ENCODE results near the gene PTAFR.

Gene PTAFR

GRCh38 chr1:28176492-28177470 lies at the start of gene PTAFR:
PTAFR (minus strand) TSS chr1:28176690; CDS start chr1:28151021, 25,669 bp downstream.
- Histone ChIP-seq H3K9ac (ENCODE audit: low read length in 5 of 5) (peak within 1 kb of the TSS in 3 of 5 donors; percentile 8 to 60 (median 55)), H3K4me1 (ENCODE audit: control insufficient read depth in 5 of 5, insufficient read depth in 5 of 5, low read length in 5 of 5) (peaks cover 6 to 36% (median 17%) of the 10 kb centered on the region in 5 donors), H3K27ac (ENCODE audit: low read depth, low read length) (peak within 1 kb of the TSS; percentile 30), H3K27me3 (ENCODE audit: control insufficient read depth in 5 of 5, insufficient read depth in 4 of 5, low read length in 5 of 5) (peaks cover 0 to 9% (median 6%) of the 10 kb centered on the region in 5 donors), H3K36me3 (ENCODE audit: control insufficient read depth in 5 of 5, insufficient read depth in 5 of 5, low read length in 5 of 5) (no peaks in the 10 kb centered on the region), H3K9me3 (ENCODE audit: control insufficient read depth in 5 of 5, low read length in 5 of 5) (no peaks in the 10 kb centered on the region), H3K4me3 (ENCODE audit: low read depth in 1 of 5, low read length in 5 of 5) (peak within 1 kb of the TSS; percentile 42 to 58 (median 52))

GRCh38 chr1:28213315-28213714 lies 36.8 kb upstream of the PTAFR start:
- Histone ChIP-seq H3K9ac (ENCODE audit: low read length in 5 of 5) (no peak overlapping the region), H3K36me3 (ENCODE audit: control insufficient read depth in 5 of 5, insufficient read depth in 5 of 5, low read length in 5 of 5) (peaks cover 19 to 41% (median 30%) of the 10 kb centered on the region in 5 donors), H3K9me3 (ENCODE audit: control insufficient read depth in 5 of 5, low read length in 5 of 5) (no peaks in the 10 kb centered on the region), H3K4me3 (ENCODE audit: low read depth in 1 of 5, low read length in 5 of 5) (no peak overlapping the region), H3K27me3 (ENCODE audit: control insufficient read depth in 5 of 5, insufficient read depth in 4 of 5, low read length in 5 of 5) (no peaks in the 10 kb centered on the region), H3K27ac (ENCODE audit: low read depth, low read length) (no peak overlapping the region), H3K4me1 (ENCODE audit: control insufficient read depth in 5 of 5, insufficient read depth in 5 of 5, low read length in 5 of 5) (no peaks in the 10 kb centered on the region)

GRCh38 chr1:28209700-28210099 lies 33.2 kb upstream of the PTAFR start:
- Histone ChIP-seq H3K9ac (ENCODE audit: low read length in 5 of 5) (no peak overlapping the region), H3K36me3 (ENCODE audit: control insufficient read depth in 5 of 5, insufficient read depth in 5 of 5, low read length in 5 of 5) (peaks cover 19 to 58% (median 37%) of the 10 kb centered on the region in 5 donors), H3K4me1 (ENCODE audit: control insufficient read depth in 5 of 5, insufficient read depth in 5 of 5, low read length in 5 of 5) (no peaks in the 10 kb centered on the region), H3K27me3 (ENCODE audit: control insufficient read depth in 5 of 5, insufficient read depth in 4 of 5, low read length in 5 of 5) (no peaks in the 10 kb centered on the region), H3K9me3 (ENCODE audit: control insufficient read depth in 5 of 5, low read length in 5 of 5) (no peaks in the 10 kb centered on the region), H3K27ac (ENCODE audit: low read depth, low read length) (no peak overlapping the region), H3K4me3 (ENCODE audit: low read depth in 1 of 5, low read length in 5 of 5) (no peak overlapping the region)

- Histone ChIP-seq H3K27me3 (ENCODE audit: control insufficient read depth in 5 of 5, insufficient read depth in 4 of 5, low read length in 5 of 5) (no peaks in the 10 kb centered on the region), H3K4me1 (ENCODE audit: control insufficient read depth in 5 of 5, insufficient read depth in 5 of 5, low read length in 5 of 5) (no peaks in the 10 kb centered on the region), H3K36me3 (ENCODE audit: control insufficient read depth in 5 of 5, insufficient read depth in 5 of 5, low read length in 5 of 5) (peaks cover 22 to 62% (median 37%) of the 10 kb centered on the region in 5 donors), H3K4me3 (ENCODE audit: low read depth in 1 of 5, low read length in 5 of 5) (no peak overlapping the region), H3K9me3 (ENCODE audit: control insufficient read depth in 5 of 5, low read length in 5 of 5) (no peaks in the 10 kb centered on the region), H3K9ac (ENCODE audit: low read length in 5 of 5) (no peak overlapping the region), H3K27ac (ENCODE audit: low read depth, low read length) (no peak overlapping the region)
Measured at GRCh38 chr1:28208818-28209441, 32.4 kb upstream of the PTAFR start.

GRCh38 chr1:28205243-28205642 lies 28.8 kb upstream of the PTAFR start:
- Histone ChIP-seq H3K4me1 (ENCODE audit: control insufficient read depth in 5 of 5, insufficient read depth in 5 of 5, low read length in 5 of 5) (no peaks in the 10 kb centered on the region), H3K27me3 (ENCODE audit: control insufficient read depth in 5 of 5, insufficient read depth in 4 of 5, low read length in 5 of 5) (no peaks in the 10 kb centered on the region), H3K9ac (ENCODE audit: low read length in 5 of 5) (no peak overlapping the region), H3K27ac (ENCODE audit: low read depth, low read length) (no peak overlapping the region), H3K4me3 (ENCODE audit: low read depth in 1 of 5, low read length in 5 of 5) (no peak overlapping the region), H3K9me3 (ENCODE audit: control insufficient read depth in 5 of 5, low read length in 5 of 5) (no peaks in the 10 kb centered on the region), H3K36me3 (ENCODE audit: control insufficient read depth in 5 of 5, insufficient read depth in 5 of 5, low read length in 5 of 5) (peaks cover 35 to 77% (median 52%) of the 10 kb centered on the region in 5 donors)

GRCh38 chr1:28200234-28200873 lies 23.9 kb upstream of the PTAFR start:
- Histone ChIP-seq H3K27ac (ENCODE audit: low read depth, low read length) (no peak overlapping the region), H3K9me3 (ENCODE audit: control insufficient read depth in 5 of 5, low read length in 5 of 5) (no peaks in the 10 kb centered on the region), H3K36me3 (ENCODE audit: control insufficient read depth in 5 of 5, insufficient read depth in 5 of 5, low read length in 5 of 5) (peaks cover 28 to 71% (median 60%) of the 10 kb centered on the region in 5 donors), H3K4me1 (ENCODE audit: control insufficient read depth in 5 of 5, insufficient read depth in 5 of 5, low read length in 5 of 5) (peaks cover 0 to 9% (median 4%) of the 10 kb centered on the region in 5 donors), H3K9ac (ENCODE audit: low read length in 5 of 5) (no peak overlapping the region), H3K27me3 (ENCODE audit: control insufficient read depth in 5 of 5, insufficient read depth in 4 of 5, low read length in 5 of 5) (no peaks in the 10 kb centered on the region), H3K4me3 (ENCODE audit: low read depth in 1 of 5, low read length in 5 of 5) (no peak overlapping the region)

GRCh38 chr1:28199328-28200233 lies 23.1 kb upstream of the PTAFR start:
- H3K36me3 ChIP-seq (ENCODE audit: control insufficient read depth in 5 of 5, insufficient read depth in 5 of 5, low read length in 5 of 5) = peaks cover 25 to 63% (median 56%) of the 10 kb centered on the region in 5 donors
- no peaks in the 10 kb centered on the region for H3K27me3 ChIP-seq (ENCODE audit: control insufficient read depth in 5 of 5, insufficient read depth in 4 of 5, low read length in 5 of 5)
- H3K27ac ChIP-seq (ENCODE audit: low read depth, low read length) = no peak overlapping the region
- no peaks in the 10 kb centered on the region for H3K9me3 ChIP-seq (ENCODE audit: control insufficient read depth in 5 of 5, low read length in 5 of 5)
- H3K4me3 ChIP-seq (ENCODE audit: low read depth in 1 of 5, low read length in 5 of 5) = no peak overlapping the region
- no peak overlapping the region for H3K9ac ChIP-seq (ENCODE audit: low read length in 5 of 5)
- H3K4me1 ChIP-seq (ENCODE audit: control insufficient read depth in 5 of 5, insufficient read depth in 5 of 5, low read length in 5 of 5) = peaks cover 0 to 9% (median 4%) of the 10 kb centered on the region in 5 donors

GRCh38 chr1:28197682-28198415 lies 21.4 kb upstream of the PTAFR start:
- H3K27me3 ChIP-seq (ENCODE audit: control insufficient read depth in 5 of 5, insufficient read depth in 4 of 5, low read length in 5 of 5) = no peaks in the 10 kb centered on the region
- no peaks in the 10 kb centered on the region for H3K9me3 ChIP-seq (ENCODE audit: control insufficient read depth in 5 of 5, low read length in 5 of 5)
- no peak overlapping the region for H3K27ac ChIP-seq (ENCODE audit: low read depth, low read length)
- peaks cover 0 to 19% (median 4%) of the 10 kb centered on the region in 5 donors for H3K4me1 ChIP-seq (ENCODE audit: control insufficient read depth in 5 of 5, insufficient read depth in 5 of 5, low read length in 5 of 5)
- H3K9ac ChIP-seq (ENCODE audit: low read length in 5 of 5) = no peak overlapping the region
- H3K4me3 ChIP-seq (ENCODE audit: low read depth in 1 of 5, low read length in 5 of 5) = no peak overlapping the region
- H3K36me3 ChIP-seq (ENCODE audit: control insufficient read depth in 5 of 5, insufficient read depth in 5 of 5, low read length in 5 of 5) = peaks cover 14 to 46% (median 42%) of the 10 kb centered on the region in 5 donors

- Histone ChIP-seq H3K4me1 (ENCODE audit: control insufficient read depth in 5 of 5, insufficient read depth in 5 of 5, low read length in 5 of 5) (peaks cover 0 to 19% (median 4%) of the 10 kb centered on the region in 5 donors), H3K36me3 (ENCODE audit: control insufficient read depth in 5 of 5, insufficient read depth in 5 of 5, low read length in 5 of 5) (peaks cover 14 to 35% (median 35%) of the 10 kb centered on the region in 5 donors), H3K4me3 (ENCODE audit: low read depth in 1 of 5, low read length in 5 of 5) (no peak overlapping the region), H3K9ac (ENCODE audit: low read length in 5 of 5) (no peak overlapping the region), H3K27me3 (ENCODE audit: control insufficient read depth in 5 of 5, insufficient read depth in 4 of 5, low read length in 5 of 5) (no peaks in the 10 kb centered on the region), H3K27ac (ENCODE audit: low read depth, low read length) (no peak overlapping the region), H3K9me3 (ENCODE audit: control insufficient read depth in 5 of 5, low read length in 5 of 5) (no peaks in the 10 kb centered on the region)
Measured at GRCh38 chr1:28196330-28196729, 19.8 kb upstream of the PTAFR start.
